RWPE2 (cell line): ENCODE results near the gene UTP15.
A peak's percentile ranks its signal among the peaks of the same experiment; 100 is the strongest.

Experiments used
- ATAC-seq: fragments of 200-7000 bp; cut with Tn5 transposase; 3 replicates; pipeline ENCODE4 v1.9.1; 2021; ENCODE audit warnings: low read depth
- DNase-seq: peaks from one replicate; pipeline ENCODE4 v3.0.0-alpha.2; 2020; ENCODE audit warnings: low spot score
- H3K27ac ChIP-seq: fragments of 450-650 bp; 2 replicates; pipeline ENCODE4 v1.5.1; 2017; ENCODE audit warnings: mild to moderate bottlenecking; ENCODE audit not compliant: poor library complexity, severe bottlenecking
- H3K27me3 ChIP-seq: fragments of 250-450 bp; sonication (Bioruptor Pico); 2 replicates; pipeline ENCODE4 v1.5.1; 2021; ENCODE audit warnings: mild to moderate bottlenecking, moderate library complexity; ENCODE audit not compliant: insufficient read depth, poor library complexity, severe bottlenecking
- H3K36me3 ChIP-seq: fragments of 250-450 bp; sonication (Bioruptor Pico); 2 replicates; pipeline ENCODE4 v1.5.1; 2020; ENCODE audit warnings: low read depth, mild to moderate bottlenecking, moderate library complexity
- H3K4me1 ChIP-seq: fragments of 250-450 bp; sonication (Bioruptor Pico); 2 replicates; pipeline ENCODE4 v1.5.1; 2021; ENCODE audit warnings: mild to moderate bottlenecking, moderate library complexity; ENCODE audit not compliant: insufficient read depth, poor library complexity, severe bottlenecking
- H3K4me3 ChIP-seq: fragments of 250-450 bp; sonication (Bioruptor Pico); 2 replicates; pipeline ENCODE4 v1.5.1; 2021; ENCODE audit warnings: mild to moderate bottlenecking, moderate library complexity; ENCODE audit not compliant: severe bottlenecking
- H3K9me3 ChIP-seq: fragments of 250-450 bp; sonication (Bioruptor Pico); 2 replicates; pipeline ENCODE4 v1.5.1; 2021; ENCODE audit warnings: mild to moderate bottlenecking, moderate library complexity; ENCODE audit not compliant: severe bottlenecking
- CTCF ChIP-seq: fragments of 450-650 bp; IDR thresholded peaks from one replicate; pipeline ENCODE4 v1.5.1; 2017; ENCODE audit warnings: mild to moderate bottlenecking, moderate library complexity; ENCODE audit not compliant: poor library complexity, severe bottlenecking

Gene UTP15

GRCh38 chr5:73630765-73631164, 65.2 kb downstream of the UTP15 start:
- H3K27ac ChIP-seq = peak overlapping the region; percentile 99
- H3K36me3 ChIP-seq = peaks cover 17% of the 10 kb centered on the region
- H3K4me1 ChIP-seq = peaks cover 41% of the 10 kb centered on the region
- no peak for ATAC-seq
- no peak overlapping the region for H3K4me3 ChIP-seq
- no peaks in the 10 kb centered on the region for H3K27me3 ChIP-seq
- H3K9me3 ChIP-seq = no peaks in the 10 kb centered on the region
- TF ChIP-seq CTCF = no peak
- DNase-seq = no peak

- Histone ChIP-seq H3K4me1 (peaks cover 48% of the 10 kb centered on the region), H3K27me3 (no peaks in the 10 kb centered on the region), H3K27ac (peak overlapping the region; percentile 99), H3K36me3 (peaks cover 23% of the 10 kb centered on the region), H3K9me3 (no peaks in the 10 kb centered on the region), H3K4me3 (no peak overlapping the region)
- DNase-seq = no peak
- ATAC-seq = no peak
- no peak for TF ChIP-seq CTCF
These were observed 66.0 kb downstream of the UTP15 start for GRCh38 chr5:73631500-73631899.
